ENCODE data around the gene CIPC. TPM values are rescaled to one million over a fixed set of nuclear protein-coding genes. Genes with fewer than 3 reads are reported as not detected.

CIPC gene
- total RNA-seq, 1 donor from 2014 or later, result 22.3 TPM

DNA sequence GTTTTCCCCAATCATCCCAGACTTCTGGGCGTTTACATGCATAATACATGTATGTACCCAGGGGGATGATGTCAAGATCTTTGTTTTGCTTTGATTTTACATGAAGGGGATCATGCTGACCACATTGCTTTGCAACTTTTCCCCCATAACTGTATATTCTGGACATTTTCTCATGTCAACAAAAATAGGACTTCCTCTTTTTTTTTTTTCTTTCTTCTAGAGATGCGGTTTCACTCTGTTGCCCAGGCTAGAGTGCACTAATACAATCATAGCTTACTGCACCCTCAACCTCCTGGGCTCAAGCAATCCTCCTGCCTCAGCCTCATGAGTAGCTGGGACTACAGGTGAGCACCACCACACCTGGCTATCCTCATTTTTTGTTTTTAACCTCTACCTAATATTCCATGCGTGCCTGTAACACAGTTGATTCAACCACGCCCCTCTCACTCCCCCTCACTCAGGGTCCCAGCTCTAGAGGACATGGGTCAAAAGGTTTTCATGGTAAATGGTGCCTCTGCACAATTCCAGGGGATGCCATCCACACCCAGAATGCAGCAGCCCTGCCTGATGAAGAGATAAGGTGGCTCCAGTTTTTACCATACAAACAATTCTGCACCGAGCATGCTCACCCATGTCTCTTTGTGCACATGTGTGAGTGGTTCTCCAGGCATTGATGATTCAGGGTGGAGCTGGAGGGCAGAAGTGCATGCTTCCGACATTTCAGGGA lies 32.0 kb upstream of the CIPC start:
- TF ChIP-seq CTCF (IDR thresholded peaks at IDR 0.05; ENCODE audit: partially characterized antibody, unreplicated experiment), result no peak
- Mint-ChIP-seq H3K4me3 (ENCODE audit: unreplicated experiment) (no peak overlapping the region), H3K36me3 (ENCODE audit: unreplicated experiment) (no peaks in the 10 kb centered on the region), H3K9me3 (ENCODE audit: unreplicated experiment) (no peaks in the 10 kb centered on the region), H3K27ac (ENCODE audit: unreplicated experiment) (no peak overlapping the region), H3K4me1 (ENCODE audit: low read depth, unreplicated experiment) (peaks cover 11% of the 10 kb centered on the region), H3K27me3 (ENCODE audit: unreplicated experiment) (peaks cover 4% of the 10 kb centered on the region)
- DNase-seq, result no peak

GRCh38 chr14:77066578-77067172 lies 31.4 kb upstream of the CIPC start:
- H3K36me3 Mint-ChIP-seq (ENCODE audit: unreplicated experiment), result no peaks in the 10 kb centered on the region
- DNase-seq, result no peak
- H3K4me1 Mint-ChIP-seq (ENCODE audit: low read depth, unreplicated experiment), result peaks cover 13% of the 10 kb centered on the region
- no peaks in the 10 kb centered on the region for H3K9me3 Mint-ChIP-seq (ENCODE audit: unreplicated experiment)
- no peak overlapping the region for H3K4me3 Mint-ChIP-seq (ENCODE audit: unreplicated experiment)
- no peak overlapping the region for H3K27ac Mint-ChIP-seq (ENCODE audit: unreplicated experiment)
- H3K27me3 Mint-ChIP-seq (ENCODE audit: unreplicated experiment), result peaks cover 4% of the 10 kb centered on the region
- TF ChIP-seq CTCF (IDR thresholded peaks at IDR 0.05; ENCODE audit: partially characterized antibody, unreplicated experiment), result no peak

GRCh38 chr14:77067632-77068516 lies 30.2 kb upstream of the CIPC start:
- peaks cover 5% of the 10 kb centered on the region for H3K27me3 Mint-ChIP-seq (ENCODE audit: unreplicated experiment)
- H3K4me3 Mint-ChIP-seq (ENCODE audit: unreplicated experiment), result no peak overlapping the region
- H3K27ac Mint-ChIP-seq (ENCODE audit: unreplicated experiment), result no peak overlapping the region
- peaks cover 13% of the 10 kb centered on the region for H3K4me1 Mint-ChIP-seq (ENCODE audit: low read depth, unreplicated experiment)
- no peaks in the 10 kb centered on the region for H3K9me3 Mint-ChIP-seq (ENCODE audit: unreplicated experiment)
- no peaks in the 10 kb centered on the region for H3K36me3 Mint-ChIP-seq (ENCODE audit: unreplicated experiment)
- DNase-seq, result peak; percentile 82
- peak; percentile 63 for TF ChIP-seq CTCF (IDR thresholded peaks at IDR 0.05; ENCODE audit: partially characterized antibody, unreplicated experiment)

GRCh38 chr14:77068517-77069200 lies 29.4 kb upstream of the CIPC start:
- no peaks in the 10 kb centered on the region for H3K36me3 Mint-ChIP-seq (ENCODE audit: unreplicated experiment)
- TF ChIP-seq CTCF (IDR thresholded peaks at IDR 0.05; ENCODE audit: partially characterized antibody, unreplicated experiment), result no peak
- no peak for DNase-seq
- H3K27ac Mint-ChIP-seq (ENCODE audit: unreplicated experiment), result no peak overlapping the region
- peaks cover 13% of the 10 kb centered on the region for H3K4me1 Mint-ChIP-seq (ENCODE audit: low read depth, unreplicated experiment)
- H3K27me3 Mint-ChIP-seq (ENCODE audit: unreplicated experiment), result peaks cover 5% of the 10 kb centered on the region
- H3K4me3 Mint-ChIP-seq (ENCODE audit: unreplicated experiment), result no peak overlapping the region
- no peaks in the 10 kb centered on the region for H3K9me3 Mint-ChIP-seq (ENCODE audit: unreplicated experiment)

All from glutamatergic neuron (in vitro differentiated cells).